Measurements from ENCODE around the gene GPR108.
A peak's percentile ranks its signal among the peaks of the same experiment; 100 is the strongest.

Gene GPR108

GRCh38 chr19:6725513-6726231, 11.7 kb downstream of the GPR108 start:
- H3K9ac ChIP-seq (ENCODE audit: low read length): no peak overlapping the region
- H3K14ac ChIP-seq (ENCODE audit: low read length): no peak overlapping the region
- peaks cover 2 to 5% of the 10 kb centered on the region in 2 experiments for H3K4me1 ChIP-seq (ENCODE audit: control insufficient read depth in 1 of 2, insufficient read depth in 2 of 2, low read length in 2 of 2)
- no peak overlapping the region for H3K4ac ChIP-seq (ENCODE audit: low read depth, low read length)
- H3K27ac ChIP-seq (ENCODE audit: low read depth, low read length): no peak overlapping the region
- no peaks in the 10 kb centered on the region for H3K79me1 ChIP-seq (ENCODE audit: low read length)
- H3K79me2 ChIP-seq (ENCODE audit: control insufficient read depth, insufficient read depth, low read length, poor library complexity): no peaks in the 10 kb centered on the region
- no peak overlapping the region for H3K4me2 ChIP-seq (ENCODE audit: low read length)
- H2AFZ ChIP-seq (ENCODE audit: insufficient read depth, low read length, poor library complexity): no peak overlapping the region
- peak overlapping the region; percentile 44 for H2BK12ac ChIP-seq (ENCODE audit: low read length)
- no peak overlapping the region for H3K23ac ChIP-seq (ENCODE audit: low read length)
- DNase-seq: no peak
- no peak overlapping the region for H4K8ac ChIP-seq (ENCODE audit: low read depth, low read length)
- H2BK5ac ChIP-seq (ENCODE audit: low read depth, low read length, poor library complexity): no peak overlapping the region
- no peaks in the 10 kb centered on the region for H3K27me3 ChIP-seq (ENCODE audit: insufficient read depth, low read length)
- no peak overlapping the region for H3K18ac ChIP-seq (ENCODE audit: low read length)
- WGBS (ENCODE audit: extremely low coverage, insufficient coverage, insufficient read length): no CpG with 5 or more reads among the region's 16 CpGs
- H4K91ac ChIP-seq (ENCODE audit: low read depth, low read length): no peak overlapping the region
- H2AK5ac ChIP-seq (ENCODE audit: low read length): no peak overlapping the region
- peaks cover 0 to 5% of the 10 kb centered on the region in 2 experiments for H3K36me3 ChIP-seq (ENCODE audit: control insufficient read depth in 1 of 2, insufficient read depth in 2 of 2, low read length in 2 of 2)
- no peak overlapping the region for H4K12ac ChIP-seq (ENCODE audit: low read depth, low read length)
- H2BK120ac ChIP-seq (ENCODE audit: insufficient read depth, low read length, poor library complexity): no peak overlapping the region
- H3K9me3 ChIP-seq (ENCODE audit: insufficient read depth, low read depth, low read length): peaks cover 1% of the 10 kb centered on the region
- no peak overlapping the region for H3K4me3 ChIP-seq (ENCODE audit: low read depth, low read length)

DNA sequence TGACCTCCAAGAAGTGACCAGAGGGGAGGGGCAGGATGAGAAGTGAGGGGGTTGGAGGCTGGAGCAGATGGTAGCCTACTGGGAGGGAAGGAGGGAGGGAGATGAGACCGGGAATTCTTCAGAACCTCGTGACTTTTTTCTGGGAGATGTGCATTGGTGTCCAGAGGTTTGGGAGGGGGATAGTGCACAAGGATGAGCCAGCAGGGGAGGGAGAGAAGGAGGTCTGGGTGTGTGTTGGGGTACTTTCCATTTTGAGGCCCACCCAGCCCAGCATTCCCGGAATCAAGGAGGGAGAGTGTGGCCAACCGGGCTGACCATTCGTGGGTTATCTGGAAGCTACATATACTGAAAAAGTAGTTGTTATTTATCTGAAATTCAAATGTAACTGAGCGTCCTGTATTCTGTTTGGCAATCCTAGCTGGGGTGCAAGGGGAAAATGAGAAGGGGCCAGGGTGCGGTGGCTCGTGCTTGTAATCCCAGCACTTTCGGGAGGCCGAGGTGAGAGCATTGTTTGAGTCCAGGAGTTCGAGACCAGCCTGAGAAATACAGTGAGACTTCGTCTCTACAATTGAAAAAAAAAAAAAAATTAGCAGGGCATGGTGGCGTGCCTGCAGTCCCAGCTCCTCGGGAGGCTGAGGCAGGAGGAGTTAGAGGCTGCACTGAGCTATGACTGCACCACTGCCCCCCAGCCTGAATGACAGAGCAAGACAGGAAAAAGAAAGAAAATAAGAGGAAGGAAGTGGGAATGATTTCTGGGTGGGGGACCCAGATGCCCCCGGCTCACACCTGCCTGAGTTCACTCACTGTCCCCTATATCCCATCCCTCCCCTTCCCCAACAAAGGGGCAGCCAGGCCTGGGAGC, 12.5 kb downstream of the GPR108 start:
- H3K9ac ChIP-seq (ENCODE audit: low read length): no peak overlapping the region
- no peak overlapping the region for H3K23ac ChIP-seq (ENCODE audit: low read length)
- no peak overlapping the region for H3K4me2 ChIP-seq (ENCODE audit: low read length)
- H3K79me2 ChIP-seq (ENCODE audit: control insufficient read depth, insufficient read depth, low read length, poor library complexity): no peaks in the 10 kb centered on the region
- H3K27ac ChIP-seq (ENCODE audit: low read depth, low read length): no peak overlapping the region
- H3K9me3 ChIP-seq (ENCODE audit: insufficient read depth, low read depth, low read length): peaks cover 1% of the 10 kb centered on the region
- no peaks in the 10 kb centered on the region for H3K27me3 ChIP-seq (ENCODE audit: insufficient read depth, low read length)
- no peaks in the 10 kb centered on the region for H3K79me1 ChIP-seq (ENCODE audit: low read length)
- DNase-seq: no peak
- peaks cover 2 to 5% of the 10 kb centered on the region in 2 experiments for H3K4me1 ChIP-seq (ENCODE audit: control insufficient read depth in 1 of 2, insufficient read depth in 2 of 2, low read length in 2 of 2)
- WGBS (ENCODE audit: extremely low coverage, insufficient coverage, insufficient read length): no CpG with 5 or more reads among the region's 15 CpGs
- H4K8ac ChIP-seq (ENCODE audit: low read depth, low read length): no peak overlapping the region
- H2BK120ac ChIP-seq (ENCODE audit: insufficient read depth, low read length, poor library complexity): no peak overlapping the region
- H4K91ac ChIP-seq (ENCODE audit: low read depth, low read length): peak overlapping the region; percentile 19
- peak overlapping the region; percentile 72 for H2AK5ac ChIP-seq (ENCODE audit: low read length)
- no peak overlapping the region for H3K4me3 ChIP-seq (ENCODE audit: low read depth, low read length)
- H3K18ac ChIP-seq (ENCODE audit: low read length): no peak overlapping the region
- peaks cover 0 to 5% of the 10 kb centered on the region in 2 experiments for H3K36me3 ChIP-seq (ENCODE audit: control insufficient read depth in 1 of 2, insufficient read depth in 2 of 2, low read length in 2 of 2)
- peak overlapping the region; percentile 44 for H2BK12ac ChIP-seq (ENCODE audit: low read length)
- H2BK5ac ChIP-seq (ENCODE audit: low read depth, low read length, poor library complexity): no peak overlapping the region
- no peak overlapping the region for H2AFZ ChIP-seq (ENCODE audit: insufficient read depth, low read length, poor library complexity)
- H3K4ac ChIP-seq (ENCODE audit: low read depth, low read length): no peak overlapping the region
- no peak overlapping the region for H3K14ac ChIP-seq (ENCODE audit: low read length)
- no peak overlapping the region for H4K12ac ChIP-seq (ENCODE audit: low read depth, low read length)

DNA sequence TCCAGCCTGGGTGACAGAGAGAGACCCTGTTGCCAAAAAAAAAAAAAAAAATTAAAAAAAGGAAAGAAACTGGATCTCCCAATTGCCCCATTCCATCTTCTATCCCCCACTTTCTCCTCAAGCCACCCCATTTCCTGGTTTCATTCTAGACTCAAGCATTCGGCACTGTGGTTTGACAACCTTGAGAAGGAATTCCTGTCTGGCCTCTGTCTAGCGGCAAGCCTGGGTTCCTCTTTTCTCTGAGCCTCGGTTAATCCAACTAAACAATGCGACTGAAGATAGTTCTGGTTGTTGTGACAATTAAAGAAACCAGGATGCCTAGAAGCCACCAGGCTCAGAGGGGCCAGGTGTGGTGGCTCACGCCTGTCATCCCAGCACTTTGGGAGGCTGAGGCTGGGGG, 13.6 kb downstream of the GPR108 start:
- Histone ChIP-seq H2BK12ac (ENCODE audit: low read length) (no peak overlapping the region), H3K9ac (ENCODE audit: low read length) (no peak overlapping the region), H3K4me3 (ENCODE audit: low read depth, low read length) (no peak overlapping the region), H4K12ac (ENCODE audit: low read depth, low read length) (no peak overlapping the region), H3K4me2 (ENCODE audit: low read length) (no peak overlapping the region), H2AK5ac (ENCODE audit: low read length) (no peak overlapping the region), H2BK5ac (ENCODE audit: low read depth, low read length, poor library complexity) (no peak overlapping the region), H3K36me3 (ENCODE audit: control insufficient read depth in 1 of 2, insufficient read depth in 2 of 2, low read length in 2 of 2) (no peaks in the 10 kb centered on the region), H3K27me3 (ENCODE audit: insufficient read depth, low read length) (no peaks in the 10 kb centered on the region), H3K79me1 (ENCODE audit: low read length) (no peaks in the 10 kb centered on the region), H4K91ac (ENCODE audit: low read depth, low read length) (no peak overlapping the region), H3K27ac (ENCODE audit: low read depth, low read length) (no peak overlapping the region), H4K8ac (ENCODE audit: low read depth, low read length) (no peak overlapping the region), H3K79me2 (ENCODE audit: control insufficient read depth, insufficient read depth, low read length, poor library complexity) (no peaks in the 10 kb centered on the region), H2BK120ac (ENCODE audit: insufficient read depth, low read length, poor library complexity) (no peak overlapping the region), H3K4me1 (ENCODE audit: control insufficient read depth in 1 of 2, insufficient read depth in 2 of 2, low read length in 2 of 2) (peaks cover 2 to 5% of the 10 kb centered on the region in 2 experiments), H2AFZ (ENCODE audit: insufficient read depth, low read length, poor library complexity) (no peak overlapping the region), H3K14ac (ENCODE audit: low read length) (no peak overlapping the region), H3K9me3 (ENCODE audit: insufficient read depth, low read depth, low read length) (peaks cover 1% of the 10 kb centered on the region), H3K23ac (ENCODE audit: low read length) (no peak overlapping the region), H3K4ac (ENCODE audit: low read depth, low read length) (no peak overlapping the region), H3K18ac (ENCODE audit: low read length) (no peak overlapping the region)
- no CpG with 5 or more reads among the region's 5 CpGs for WGBS (ENCODE audit: extremely low coverage, insufficient coverage, insufficient read length)
- DNase-seq: no peak

DNA sequence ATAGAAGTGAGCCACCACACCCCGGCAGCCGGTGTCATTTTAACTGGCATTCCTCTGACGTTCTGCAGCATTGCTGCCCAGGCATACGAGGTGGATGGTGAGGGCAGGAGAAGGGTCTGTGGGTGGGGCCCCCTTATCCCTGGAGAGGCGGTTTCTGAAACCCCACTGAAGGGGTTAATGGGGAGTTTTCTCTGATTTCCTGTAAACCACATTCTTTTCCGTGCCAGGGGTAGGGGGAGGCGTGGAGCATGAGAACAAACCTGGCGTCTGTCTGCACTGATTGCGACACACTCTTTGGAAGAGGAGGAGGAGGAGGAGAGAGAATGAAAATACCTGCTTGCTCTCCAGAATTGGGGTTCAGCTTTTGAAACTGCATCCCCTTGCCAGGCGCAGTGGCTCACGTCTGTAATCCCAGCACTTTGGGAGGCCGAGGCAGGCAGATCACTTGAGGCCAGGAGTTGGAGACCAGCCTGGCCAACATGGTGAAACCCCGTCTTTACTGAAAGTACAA, 14.2 kb downstream of the GPR108 start:
- Histone ChIP-seq H4K8ac (ENCODE audit: low read depth, low read length) (peak overlapping the region; percentile 17), H2BK12ac (ENCODE audit: low read length) (no peak overlapping the region), H3K4ac (ENCODE audit: low read depth, low read length) (no peak overlapping the region), H3K18ac (ENCODE audit: low read length) (no peak overlapping the region), H2AK5ac (ENCODE audit: low read length) (no peak overlapping the region), H3K23ac (ENCODE audit: low read length) (no peak overlapping the region), H2AFZ (ENCODE audit: insufficient read depth, low read length, poor library complexity) (no peak overlapping the region), H3K79me1 (ENCODE audit: low read length) (no peaks in the 10 kb centered on the region), H3K4me1 (ENCODE audit: control insufficient read depth in 1 of 2, insufficient read depth in 2 of 2, low read length in 2 of 2) (peaks cover 2 to 5% of the 10 kb centered on the region in 2 experiments), H3K36me3 (ENCODE audit: control insufficient read depth in 1 of 2, insufficient read depth in 2 of 2, low read length in 2 of 2) (no peaks in the 10 kb centered on the region), H2BK5ac (ENCODE audit: low read depth, low read length, poor library complexity) (peak overlapping the region; percentile 1), H3K9me3 (ENCODE audit: insufficient read depth, low read depth, low read length) (peaks cover 1% of the 10 kb centered on the region), H3K79me2 (ENCODE audit: control insufficient read depth, insufficient read depth, low read length, poor library complexity) (no peaks in the 10 kb centered on the region), H3K4me3 (ENCODE audit: low read depth, low read length) (no peak overlapping the region), H3K4me2 (ENCODE audit: low read length) (no peak overlapping the region), H3K14ac (ENCODE audit: low read length) (no peak overlapping the region), H2BK120ac (ENCODE audit: insufficient read depth, low read length, poor library complexity) (no peak overlapping the region), H4K12ac (ENCODE audit: low read depth, low read length) (no peak overlapping the region), H3K27me3 (ENCODE audit: insufficient read depth, low read length) (no peaks in the 10 kb centered on the region), H3K27ac (ENCODE audit: low read depth, low read length) (peak overlapping the region; percentile 43), H3K9ac (ENCODE audit: low read length) (no peak overlapping the region), H4K91ac (ENCODE audit: low read depth, low read length) (peak overlapping the region; percentile 56)
- DNase-seq: no peak
- WGBS (ENCODE audit: extremely low coverage, insufficient coverage, insufficient read length): no CpG with 5 or more reads among the region's 13 CpGs

Measured in trophoblast cell (in vitro differentiated cells and primary cell).